Measurements from ENCODE around the gene DCUN1D2. TPM values are rescaled to one million over a fixed set of nuclear protein-coding genes. Genes with fewer than 3 reads are reported as not detected.
A peak's percentile ranks its signal among the peaks of the same experiment; 100 is the strongest.

Gene DCUN1D2
- total RNA-seq, 2 donors from 2014 or later, result 35.8 to 44.7 TPM

GRCh38 chr13:113506871-113507388 lies 16.4 kb upstream of the DCUN1D2 start:
- Histone ChIP-seq H3K27me3 (ENCODE audit: control insufficient read depth, insufficient read depth, low read length, poor library complexity, severe bottlenecking) (no peaks in the 10 kb centered on the region), H3K36me3 (ENCODE audit: control insufficient read depth, insufficient read depth, low read length) (peaks cover 60% of the 10 kb centered on the region), H3K4me3 (ENCODE audit: low read length) (no peak overlapping the region), H3K9me3 (ENCODE audit: control insufficient read depth, low read length) (no peaks in the 10 kb centered on the region), H3K4me1 (ENCODE audit: control insufficient read depth, insufficient read depth, low read length) (peaks cover 9% of the 10 kb centered on the region), H3K9ac (ENCODE audit: extremely low read depth, low read length, poor library complexity, severe bottlenecking) (no peak overlapping the region), H3K27ac (ENCODE audit: low read depth, low read length) (no peak overlapping the region)
- no peak for DNase-seq
- 93 to 94% methylated on average over 19 to 21 of the region's 21 CpGs for WGBS, 2 experiments (ENCODE audit: insufficient coverage in 1 of 2, insufficient read length in 1 of 2)
- peak overlapping the region; percentile 58 for H3K27ac Mint-ChIP-seq
- H3K36me3 Mint-ChIP-seq (ENCODE audit: low read depth), result peaks cover 53% of the 10 kb centered on the region
- no peaks in the 10 kb centered on the region for H3K27me3 Mint-ChIP-seq (ENCODE audit: insufficient read depth)
- TF ChIP-seq CTCF (conservative IDR thresholded peaks at IDR 0.05), result no peak
- peaks cover 17% of the 10 kb centered on the region for H3K4me1 Mint-ChIP-seq
- H3K9me3 Mint-ChIP-seq, result no peaks in the 10 kb centered on the region
- no peak overlapping the region for H3K4me3 Mint-ChIP-seq

- Histone ChIP-seq H3K9me3 (ENCODE audit: control insufficient read depth, low read length) (no peaks in the 10 kb centered on the region), H3K4me3 (ENCODE audit: low read length) (no peak overlapping the region), H3K4me1 (ENCODE audit: control insufficient read depth, insufficient read depth, low read length) (peaks cover 9% of the 10 kb centered on the region), H3K27me3 (ENCODE audit: control insufficient read depth, insufficient read depth, low read length, poor library complexity, severe bottlenecking) (no peaks in the 10 kb centered on the region), H3K27ac (ENCODE audit: low read depth, low read length) (no peak overlapping the region), H3K36me3 (ENCODE audit: control insufficient read depth, insufficient read depth, low read length) (peaks cover 63% of the 10 kb centered on the region), H3K9ac (ENCODE audit: extremely low read depth, low read length, poor library complexity, severe bottlenecking) (no peak overlapping the region)
- Mint-ChIP-seq H3K4me1 (peaks cover 17% of the 10 kb centered on the region), H3K4me3 (no peak overlapping the region), H3K27me3 (ENCODE audit: insufficient read depth) (no peaks in the 10 kb centered on the region), H3K27ac (peak overlapping the region; percentile 70), H3K36me3 (ENCODE audit: low read depth) (peaks cover 56% of the 10 kb centered on the region), H3K9me3 (no peaks in the 10 kb centered on the region)
- no peak for TF ChIP-seq CTCF (conservative IDR thresholded peaks at IDR 0.05)
- DNase-seq, result no peak
- WGBS, 2 experiments (ENCODE audit: insufficient coverage in 1 of 2, insufficient read length in 1 of 2), result 93 to 100% methylated on average over 1 to 16 of the region's 16 CpGs
Observed at GRCh38 chr13:113506025-113506685, 15.6 kb upstream of the DCUN1D2 start.

- H3K27me3 ChIP-seq (ENCODE audit: control insufficient read depth, insufficient read depth, low read length, poor library complexity, severe bottlenecking), result no peaks in the 10 kb centered on the region
- H3K9me3 ChIP-seq (ENCODE audit: control insufficient read depth, low read length), result no peaks in the 10 kb centered on the region
- Mint-ChIP-seq H3K27me3 (ENCODE audit: insufficient read depth) (no peaks in the 10 kb centered on the region), H3K4me3 (no peak overlapping the region), H3K27ac (no peak overlapping the region), H3K36me3 (ENCODE audit: low read depth) (peaks cover 62% of the 10 kb centered on the region), H3K4me1 (peaks cover 9% of the 10 kb centered on the region), H3K9me3 (no peaks in the 10 kb centered on the region)
- no peak for TF ChIP-seq CTCF (conservative IDR thresholded peaks at IDR 0.05)
- no peak overlapping the region for H3K27ac ChIP-seq (ENCODE audit: low read depth, low read length)
- WGBS, 2 experiments (ENCODE audit: insufficient coverage in 1 of 2, insufficient read length in 1 of 2), result 73 to 94% methylated on average over 3 to 16 of the region's 16 CpGs
- H3K4me1 ChIP-seq (ENCODE audit: control insufficient read depth, insufficient read depth, low read length), result peaks cover 3% of the 10 kb centered on the region
- H3K36me3 ChIP-seq (ENCODE audit: control insufficient read depth, insufficient read depth, low read length), result peaks cover 78% of the 10 kb centered on the region
- DNase-seq, result no peak
- no peak overlapping the region for H3K9ac ChIP-seq (ENCODE audit: extremely low read depth, low read length, poor library complexity, severe bottlenecking)
- H3K4me3 ChIP-seq (ENCODE audit: low read length), result no peak overlapping the region
Observed at GRCh38 chr13:113502686-113503085, 12.2 kb upstream of the DCUN1D2 start.
